Fibroblast of skin of left quadriceps (primary cell): ENCODE results near the gene HDAC9.
A peak's percentile ranks its signal among the peaks of the same experiment; 100 is the strongest.

Source experiments
- DNase-seq, 2 experiments: peaks; one replicate each; pipeline ENCODE4 v3.0.0-alpha.2; 2013; ENCODE audit warnings: low read depth in 2 of 2

HDAC9 gene

DNA sequence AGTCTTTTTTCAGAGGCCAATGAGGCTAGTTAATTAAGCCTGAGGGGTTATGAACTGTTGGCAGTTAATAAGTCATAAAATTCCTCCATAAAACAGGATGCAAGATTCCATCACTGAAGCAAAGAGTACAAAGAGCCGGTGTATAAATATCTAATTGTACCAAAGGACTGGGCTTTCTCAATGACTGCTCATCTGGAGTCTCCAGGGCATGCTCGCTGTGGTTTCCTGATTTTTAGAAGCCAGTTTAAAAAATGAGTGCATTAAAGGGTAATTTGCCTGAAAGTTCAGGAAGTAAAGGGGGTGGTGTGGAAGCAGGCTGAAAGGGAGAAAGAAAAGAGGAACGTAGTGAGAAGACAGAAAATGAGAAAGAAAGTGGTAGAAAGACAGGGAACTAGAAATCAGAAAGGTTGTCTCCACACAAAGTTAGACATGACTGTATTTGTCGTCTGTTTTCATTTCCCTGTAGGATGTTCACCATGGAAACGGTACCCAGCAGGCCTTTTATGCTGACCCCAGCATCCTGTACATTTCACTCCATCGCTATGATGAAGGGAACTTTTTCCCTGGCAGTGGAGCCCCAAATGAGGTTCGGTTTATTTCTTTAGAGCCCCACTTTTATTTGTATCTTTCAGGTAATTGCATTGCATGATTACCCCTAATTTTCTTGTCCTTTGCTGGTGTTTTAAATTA, 339.6 kb downstream of the HDAC9 start:
- no peak for DNase-seq

DNA sequence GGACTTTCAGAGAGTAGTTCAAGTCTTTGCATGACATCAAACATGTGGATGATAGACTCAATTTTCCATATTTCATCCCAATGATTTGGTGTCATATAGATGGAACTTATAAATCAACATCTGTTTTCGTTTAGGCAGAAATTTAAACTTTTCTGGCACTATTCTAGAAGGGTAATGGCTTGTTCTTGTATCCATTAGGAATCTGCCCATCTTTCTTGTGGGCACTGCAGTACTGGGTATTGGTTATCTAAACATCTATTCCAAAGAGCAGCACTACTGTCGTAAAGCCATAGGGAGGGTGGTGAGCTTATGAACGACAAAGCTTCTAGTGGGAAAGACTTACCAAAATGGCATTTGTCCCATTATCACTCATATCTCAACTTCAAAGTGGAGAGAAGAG, 348.4 kb downstream of the HDAC9 start:
- DNase-seq = no peak

DNA sequence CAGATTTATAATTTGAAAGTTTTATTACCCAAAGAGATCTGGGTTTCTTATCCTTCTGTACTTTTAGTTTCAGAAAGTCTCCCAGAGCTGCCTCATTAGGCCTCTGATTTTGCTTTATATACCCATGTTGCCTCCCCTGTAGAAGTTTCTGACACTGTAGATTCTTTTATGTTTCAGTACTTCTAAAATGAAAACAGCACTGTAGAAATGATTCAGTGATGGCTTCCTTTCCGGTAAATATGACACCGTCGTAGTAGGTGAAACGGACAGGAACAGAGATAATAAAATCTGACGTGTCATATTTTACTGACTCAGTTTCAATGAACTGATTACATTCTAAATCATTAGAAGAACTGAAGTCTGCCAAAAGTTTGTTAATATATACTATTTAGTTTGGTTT, 349.2 kb downstream of the HDAC9 start:
- no peak for DNase-seq

DNA sequence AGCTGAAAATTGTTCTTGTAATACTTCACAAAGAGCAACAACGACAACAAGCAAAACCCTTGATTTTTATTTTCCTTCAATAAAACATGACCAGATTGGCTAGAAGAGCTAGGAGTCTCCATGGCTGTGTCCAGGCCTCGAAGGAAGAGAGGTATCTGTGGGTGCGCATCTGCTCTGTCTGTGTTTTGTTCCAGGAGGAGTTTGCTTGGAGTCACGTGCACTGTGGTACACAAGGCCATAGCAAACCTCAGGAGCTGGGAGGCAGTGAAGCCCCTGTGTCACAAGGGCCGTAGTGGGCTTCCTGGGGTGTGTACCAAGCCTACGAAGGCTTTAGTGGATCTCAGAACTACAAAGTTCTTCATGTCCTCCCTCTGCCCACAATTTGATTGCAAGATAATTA, 350.2 kb downstream of the HDAC9 start:
- DNase-seq = no peak

DNA sequence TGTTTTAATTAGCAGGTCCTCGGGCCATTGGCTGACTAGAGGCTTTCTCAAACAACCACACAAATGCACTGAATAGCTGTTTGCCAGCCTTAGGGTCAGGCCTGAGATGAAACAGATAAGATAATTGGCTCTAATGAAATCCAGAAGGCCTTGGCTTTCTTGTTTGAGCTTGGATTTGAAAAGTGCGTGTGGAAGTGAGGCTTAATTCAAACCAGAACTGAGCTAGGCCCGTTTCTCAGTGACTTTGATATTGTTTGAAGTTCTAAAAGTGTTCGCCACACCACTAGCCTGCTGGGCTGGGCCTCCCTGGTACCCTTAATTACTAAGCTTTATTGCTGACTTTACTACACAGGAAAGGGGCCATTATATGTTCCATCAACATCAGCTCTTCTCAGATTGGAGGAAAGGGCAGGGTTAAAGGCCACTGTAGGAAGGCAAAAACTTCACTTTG, 351.2 kb downstream of the HDAC9 start:
- DNase-seq = peak; percentile 71 to 78

DNA sequence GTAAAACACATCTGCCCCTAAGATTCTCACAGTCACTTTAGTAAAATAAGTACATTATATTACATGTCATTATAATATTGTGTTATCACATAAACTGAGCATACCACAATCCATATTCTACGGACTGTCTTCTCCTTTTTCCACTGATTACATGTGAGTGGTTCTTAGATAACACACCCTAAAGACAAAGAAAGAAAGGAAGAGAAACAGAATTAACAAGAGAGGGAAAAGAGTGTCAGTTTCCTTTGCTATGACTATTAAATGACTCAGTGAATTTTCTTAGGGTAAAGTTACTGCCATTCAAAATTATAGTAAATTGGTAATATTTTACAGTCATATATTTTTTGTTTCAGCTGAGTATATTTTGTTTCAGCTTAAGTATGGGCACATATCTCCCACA, 353.6 kb downstream of the HDAC9 start:
- no peak for DNase-seq

DNA sequence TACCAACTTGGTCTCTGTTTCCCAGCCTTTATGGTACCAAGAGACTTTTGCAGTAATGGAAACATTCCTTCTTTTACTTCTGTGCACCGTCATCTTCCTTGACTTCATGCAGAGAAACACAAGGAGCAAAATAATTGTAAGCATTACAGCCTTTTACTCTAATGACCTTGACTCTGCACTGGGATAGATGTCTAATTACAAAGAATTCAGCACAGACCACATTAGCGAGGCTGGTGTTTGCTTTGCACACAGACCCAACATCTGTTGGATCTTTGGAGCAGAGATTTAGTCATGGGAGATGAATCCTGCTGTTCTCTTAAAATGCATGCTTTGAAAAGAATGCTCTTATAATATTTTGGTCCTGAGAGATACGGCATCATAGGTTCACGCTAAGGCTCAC, 360.2 kb downstream of the HDAC9 start:
- DNase-seq = peak; percentile 77 to 78

DNA sequence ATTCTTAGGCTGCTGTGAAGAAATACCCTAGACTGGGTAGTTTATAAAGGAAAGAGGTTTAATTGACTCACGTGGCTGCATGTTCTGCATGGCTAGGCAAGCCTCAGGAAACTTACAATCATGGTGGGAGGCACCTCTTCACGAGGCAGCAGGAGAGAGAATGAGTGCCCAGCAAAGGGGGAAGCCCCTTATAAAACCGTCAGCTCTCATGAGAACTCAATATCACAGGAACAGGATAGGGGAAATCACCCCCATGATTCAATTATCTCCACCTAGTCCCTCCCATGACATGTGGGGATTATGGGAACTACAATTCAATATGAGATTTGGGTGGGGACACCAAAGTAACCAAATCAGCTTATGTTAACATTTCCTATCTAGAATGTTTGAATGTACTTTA, 362.7 kb downstream of the HDAC9 start:
- no peak for DNase-seq

DNA sequence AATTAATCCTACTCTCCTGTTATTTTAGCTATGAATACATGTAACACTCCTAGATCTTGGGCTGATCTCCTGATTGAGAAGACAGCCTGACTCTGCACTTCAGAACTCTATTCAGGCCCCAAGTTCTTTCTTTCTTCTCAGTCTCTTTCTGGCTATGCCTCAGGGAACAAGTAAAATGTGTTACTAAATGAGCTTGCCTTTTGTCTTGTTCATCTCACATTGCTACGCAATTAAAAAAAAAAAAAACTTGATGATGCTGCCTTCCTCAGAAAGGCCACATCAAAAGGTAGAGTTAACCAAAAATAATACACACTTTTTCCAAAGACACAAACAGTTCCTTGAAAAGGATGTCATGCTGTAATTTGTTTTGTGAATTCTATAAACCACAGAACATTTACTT, 363.8 kb downstream of the HDAC9 start:
- DNase-seq = no peak

DNA sequence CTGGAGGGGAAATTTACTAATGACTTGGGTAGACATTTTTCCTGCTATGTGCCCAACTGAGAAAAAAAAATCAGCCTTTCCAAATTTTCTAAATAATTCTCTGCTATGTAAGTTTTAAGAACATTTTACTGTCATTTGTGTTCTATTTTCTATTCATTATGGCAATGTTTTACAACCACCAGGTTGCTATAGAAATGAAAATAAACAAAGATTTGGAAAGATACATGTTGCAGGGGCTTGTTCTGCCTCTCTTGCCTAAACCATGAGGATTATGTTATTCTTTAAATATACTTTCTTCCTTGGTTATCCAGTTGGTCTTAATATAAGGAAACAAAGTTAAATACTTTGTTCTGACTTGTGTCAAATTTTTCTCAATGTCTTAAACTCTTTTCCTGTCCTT, 364.7 kb downstream of the HDAC9 start:
- no peak for DNase-seq

DNA sequence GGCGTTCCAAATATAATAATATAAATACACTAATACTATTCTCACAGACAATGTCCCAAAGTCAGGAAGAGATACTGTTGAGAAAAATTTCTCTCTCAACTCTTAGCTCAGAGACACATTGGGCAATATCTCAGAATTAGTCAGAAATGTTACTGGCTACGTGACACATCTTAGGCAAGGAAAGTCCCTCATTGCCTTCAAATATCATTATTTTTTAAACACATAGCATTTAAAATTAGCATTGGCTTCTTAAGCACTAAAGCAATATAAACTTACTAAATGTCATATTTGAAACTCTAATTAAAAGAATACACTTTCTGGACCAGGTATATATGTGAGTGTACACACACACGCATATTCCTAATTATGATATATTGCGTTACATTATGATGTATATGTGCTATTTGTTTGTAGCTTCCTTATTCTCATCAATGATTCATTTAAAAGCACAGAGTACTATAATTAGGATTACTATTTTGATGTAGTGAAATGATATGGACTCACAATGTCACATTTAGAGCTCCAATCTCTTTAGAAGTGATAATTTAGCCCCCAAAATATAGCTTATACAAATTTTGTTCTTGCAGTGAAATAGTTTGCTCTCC, 366.1 kb downstream of the HDAC9 start:
- DNase-seq = no peak

DNA sequence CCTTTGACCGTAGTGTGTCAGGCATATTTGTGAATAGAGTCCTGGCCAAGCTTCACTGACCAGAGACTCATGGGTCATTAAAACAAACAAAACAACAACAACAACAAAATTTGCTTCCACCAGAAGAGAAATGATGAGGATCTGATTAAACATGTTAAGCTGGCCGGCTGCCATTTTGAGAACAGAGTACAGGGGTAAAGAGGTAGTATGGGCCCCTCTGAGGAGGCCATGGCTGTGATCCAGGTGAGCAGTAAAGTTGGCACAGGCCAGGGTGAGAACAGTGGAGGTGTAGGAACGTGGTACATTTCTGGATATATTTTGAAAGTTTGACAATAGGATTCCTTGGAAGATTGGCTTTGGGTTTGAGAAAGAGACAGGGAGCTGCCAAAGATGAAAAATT, 369.4 kb downstream of the HDAC9 start:
- DNase-seq = no peak

DNA sequence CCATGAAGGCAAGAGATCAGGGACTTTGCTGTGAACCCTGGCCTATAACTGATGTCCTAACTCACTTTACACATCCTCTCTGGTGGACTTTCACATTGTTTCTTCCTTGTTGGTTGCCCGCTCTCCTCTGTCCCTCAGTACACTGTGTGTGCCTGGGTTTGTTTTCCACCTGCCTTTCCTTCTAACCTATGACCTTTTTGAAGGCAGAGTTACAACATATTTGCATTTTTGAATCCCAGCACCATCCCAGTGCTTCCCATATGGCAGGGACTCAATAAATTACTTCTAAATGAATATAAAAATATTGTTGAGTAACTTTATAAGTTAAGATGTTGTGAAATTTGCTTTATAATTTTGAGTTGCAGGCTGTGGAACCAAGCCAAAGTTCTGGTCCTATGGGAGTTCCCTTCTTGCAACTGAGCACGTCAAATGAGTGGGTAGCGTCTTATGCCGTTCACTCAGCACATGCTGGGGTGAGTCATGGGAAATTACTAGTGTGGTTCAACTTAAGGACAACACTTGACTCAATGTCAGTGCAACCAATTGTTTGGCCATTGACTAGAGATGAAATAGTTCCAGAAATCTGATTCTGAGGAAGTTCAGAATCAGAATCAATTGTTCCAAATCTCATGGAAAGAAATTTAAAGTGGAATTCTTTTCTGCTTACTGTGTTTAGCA, 370.9 kb downstream of the HDAC9 start:
- DNase-seq = peak; percentile 99

DNA sequence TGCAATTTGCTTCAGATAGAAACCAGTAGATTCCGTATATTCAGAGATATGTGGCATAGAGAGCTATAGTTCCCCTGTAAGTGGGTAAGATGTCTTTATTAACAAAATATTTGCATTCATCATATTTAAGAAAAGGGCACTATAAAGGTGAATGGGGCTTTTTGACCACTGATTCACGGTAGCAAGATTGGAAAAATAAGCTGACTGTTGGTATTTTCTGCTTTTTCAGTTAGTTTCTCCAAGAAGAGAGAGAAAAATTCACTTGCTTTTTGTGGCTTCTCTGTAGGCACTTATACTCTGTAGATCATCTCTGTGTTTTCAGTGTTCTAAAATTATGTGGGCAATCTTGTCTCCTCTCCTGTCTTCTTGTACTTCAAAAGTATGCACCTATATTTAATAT, 376.8 kb downstream of the HDAC9 start:
- DNase-seq = no peak

DNA sequence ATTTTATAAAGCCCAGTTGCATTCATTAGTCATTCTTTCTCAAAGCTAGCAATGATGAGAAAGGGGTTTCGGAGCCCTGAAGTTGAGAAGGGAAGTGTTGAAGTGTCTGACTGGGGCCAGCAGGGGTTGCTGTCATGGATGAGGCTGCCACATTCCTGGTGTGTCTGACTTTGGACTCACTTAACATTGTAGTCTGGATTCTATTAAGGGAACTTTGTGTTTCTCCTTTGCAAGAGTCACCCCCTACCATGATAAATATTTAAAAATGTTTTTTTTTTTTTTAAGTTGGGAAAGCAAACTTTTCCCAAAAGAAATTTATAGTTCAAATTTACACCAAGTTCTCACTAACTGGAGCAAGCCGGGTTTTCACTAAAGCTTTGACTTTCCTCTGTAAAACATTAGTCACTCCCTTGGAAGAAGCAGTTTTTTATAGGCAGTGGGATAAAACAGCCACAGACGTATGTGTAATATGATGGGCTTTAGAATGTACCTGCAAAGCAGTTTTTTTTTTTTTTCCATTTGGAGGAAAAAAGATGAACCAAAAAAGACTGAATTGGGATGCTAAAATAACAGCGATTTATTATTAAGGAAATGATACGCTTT, 378.3 kb downstream of the HDAC9 start:
- peak; percentile 52 to 61 for DNase-seq

DNA sequence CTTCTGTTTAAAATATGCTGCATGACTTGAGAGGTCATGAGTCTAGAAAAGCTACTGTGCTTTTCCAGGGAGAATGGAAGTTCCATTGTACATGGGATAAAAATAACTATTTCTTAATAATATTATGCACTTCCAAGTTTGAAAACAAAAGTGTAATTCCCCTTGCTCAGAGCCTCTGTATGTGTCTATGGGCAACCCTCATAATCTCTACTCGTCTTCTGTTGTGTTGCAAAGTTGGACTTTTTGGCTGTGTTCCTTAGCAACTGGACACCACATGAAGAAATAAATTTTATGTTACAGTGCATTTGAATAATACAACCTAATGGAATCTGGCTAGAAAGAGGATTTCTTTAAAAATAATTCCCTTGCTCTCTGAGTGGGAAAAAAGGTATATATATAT, 379.3 kb downstream of the HDAC9 start:
- no peak for DNase-seq

DNA sequence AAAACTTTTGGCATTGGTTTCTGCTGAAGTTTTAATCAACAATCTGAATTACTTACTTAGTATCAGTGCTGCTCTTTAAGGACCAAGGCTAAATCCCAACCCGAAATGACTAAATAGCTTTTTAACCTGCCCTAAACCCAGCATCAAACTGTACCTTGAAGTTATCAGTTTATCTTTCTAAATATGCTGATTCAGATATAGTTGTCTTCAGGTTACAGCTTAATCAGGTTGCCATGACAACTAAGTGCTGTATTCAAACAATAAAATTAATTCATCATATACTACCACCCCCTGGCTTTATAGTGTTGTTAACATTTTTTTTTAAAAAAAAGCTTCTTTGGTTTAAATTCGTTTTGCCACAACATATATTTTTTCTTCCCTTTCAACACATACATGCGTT, 382.3 kb downstream of the HDAC9 start:
- DNase-seq = no peak

DNA sequence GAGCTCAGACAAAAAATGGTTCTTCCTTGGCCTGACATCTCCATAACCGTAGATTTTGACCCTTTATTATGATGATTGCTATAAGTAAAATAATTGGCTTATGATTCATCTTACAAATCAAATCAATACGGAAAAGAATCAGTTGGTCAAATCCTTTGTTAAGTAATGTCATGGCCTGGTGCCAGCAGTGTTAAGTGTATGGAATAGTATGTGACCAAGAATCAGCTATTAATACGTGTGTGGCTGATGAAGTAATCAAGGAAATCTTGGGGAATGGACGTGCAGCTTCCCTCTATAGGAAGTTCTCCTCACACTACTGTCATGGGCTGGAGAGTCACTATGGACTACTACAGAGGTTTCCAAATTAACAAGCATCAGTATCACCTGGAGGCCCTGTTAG, 391.3 kb downstream of the HDAC9 start:
- no peak for DNase-seq

DNA sequence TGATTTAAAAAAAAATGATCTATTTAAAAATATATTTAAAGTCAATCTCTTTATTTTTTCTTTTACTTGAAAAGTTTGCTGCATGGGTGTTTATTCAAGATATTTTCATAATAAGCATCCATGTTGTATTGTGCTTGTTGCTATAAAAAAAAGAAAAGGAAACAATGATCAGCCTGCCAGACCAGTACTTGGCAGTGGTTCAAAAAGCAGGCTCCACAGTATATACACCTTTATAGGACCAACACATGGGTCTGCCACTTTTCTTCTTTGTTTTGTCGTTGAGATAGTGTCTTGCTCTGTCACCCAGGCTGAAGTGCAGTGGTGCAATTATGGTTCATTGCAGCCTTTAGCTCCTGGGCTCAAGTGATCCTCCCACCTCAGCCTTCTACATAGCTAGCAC, 393.9 kb downstream of the HDAC9 start:
- DNase-seq = no peak

DNA sequence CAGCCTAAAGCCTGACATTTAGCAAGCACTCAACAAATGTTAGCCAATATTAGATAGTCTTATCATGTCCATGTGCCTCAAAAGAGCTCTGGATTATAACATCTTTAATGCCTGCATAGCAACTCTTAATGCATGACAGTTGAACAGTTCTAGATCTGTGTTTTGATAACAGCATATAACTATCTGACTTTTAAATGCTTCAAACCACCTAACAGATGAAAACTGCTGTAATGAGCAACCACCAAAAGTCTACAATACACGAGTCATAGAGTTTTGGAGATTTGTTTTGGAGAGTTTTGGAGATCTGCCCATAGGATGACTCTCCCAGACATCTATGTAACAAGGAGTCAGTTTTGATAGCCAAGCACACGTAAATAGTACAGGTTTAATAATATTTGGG, 394.6 kb downstream of the HDAC9 start:
- peak; percentile 70 to 76 for DNase-seq

DNA sequence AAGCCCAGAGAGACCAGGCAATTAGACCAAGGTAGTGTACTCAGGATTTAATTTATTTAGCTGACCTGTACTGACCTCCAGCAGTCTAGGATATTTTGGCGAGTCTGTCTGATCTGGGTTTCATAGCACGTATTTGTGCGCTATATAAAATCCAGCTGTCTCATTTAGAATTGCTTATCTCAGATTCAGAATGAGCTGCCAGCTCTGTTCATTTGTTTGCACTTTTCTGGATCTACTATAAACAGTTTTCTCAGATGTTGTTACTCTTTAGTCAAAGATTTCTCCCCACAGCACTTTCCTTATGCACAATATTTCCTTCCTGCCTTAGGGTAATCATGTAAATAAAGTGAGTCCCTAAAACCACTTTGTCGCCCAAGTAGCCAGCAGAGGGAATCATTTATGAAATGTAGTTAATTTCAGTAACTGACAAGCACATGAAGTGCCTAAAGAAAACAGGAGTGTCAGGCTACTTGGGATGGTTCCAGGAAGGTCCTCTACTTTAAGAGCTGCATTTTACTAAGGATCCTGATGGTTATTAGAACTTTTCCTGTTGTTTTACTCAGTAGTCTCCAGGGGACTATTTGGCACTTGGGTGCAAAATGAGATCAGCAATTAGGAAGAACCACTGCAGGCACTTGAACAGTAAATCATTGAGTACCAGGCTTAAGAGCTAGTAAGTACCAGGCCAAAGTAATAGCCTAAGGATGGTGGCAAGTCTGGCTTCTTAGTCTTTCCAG, 395.5 kb downstream of the HDAC9 start:
- no peak for DNase-seq

DNA sequence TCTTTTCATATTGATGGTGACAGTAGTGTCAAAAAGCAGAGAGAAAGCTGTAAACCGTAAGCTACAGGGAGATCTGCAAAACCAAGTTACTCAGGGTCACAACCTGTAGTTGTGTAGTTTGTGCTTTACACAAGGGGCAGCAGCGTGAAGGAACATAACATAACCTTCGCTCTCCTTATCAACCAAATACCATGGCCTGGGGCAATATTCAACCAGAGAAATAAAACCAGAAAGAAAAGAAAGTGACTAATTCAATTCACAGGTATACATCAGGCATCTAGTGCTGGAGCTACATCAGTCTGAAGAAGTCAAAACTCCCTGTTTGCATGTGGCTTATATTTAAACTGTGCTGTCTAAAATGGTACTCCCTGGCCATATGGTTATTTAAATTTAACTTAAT, 397.6 kb downstream of the HDAC9 start:
- DNase-seq = no peak
